ENCODE data around the gene EN2. TPM values are rescaled to one million over a fixed set of nuclear protein-coding genes. Genes with fewer than 3 reads are reported as not detected.
A peak's percentile ranks its signal among the peaks of the same experiment; 100 is the strongest.

Gene EN2
- total and polyA plus RNA-seq, 8 donors, result not detected

DNA sequence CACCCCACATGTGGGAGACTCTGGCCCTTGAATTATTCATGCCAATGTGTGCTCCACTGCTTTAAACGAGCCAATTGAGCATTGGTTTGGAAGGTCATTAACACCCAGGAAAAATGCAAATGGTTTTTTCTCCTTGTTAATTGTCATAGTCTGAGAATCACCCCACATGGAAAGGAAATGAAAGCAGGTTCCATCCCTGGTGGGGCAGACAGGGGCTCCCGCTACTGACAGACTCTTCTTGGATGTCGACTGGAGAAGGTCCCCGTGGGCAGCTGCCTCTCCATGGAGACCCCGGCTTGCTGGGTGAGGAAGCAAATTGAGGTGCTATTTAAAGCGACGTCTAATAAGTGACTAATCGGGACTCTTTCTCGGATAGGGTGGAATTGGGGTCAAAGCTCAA is 32.0 kb upstream of the EN2 start:
- no peaks in the 10 kb centered on the region for H3K27me3 ChIP-seq
- H3K36me3 ChIP-seq, result no peaks in the 10 kb centered on the region
- H3K4me3 ChIP-seq, result no peak overlapping the region
- TF ChIP-seq, protein P1, sequence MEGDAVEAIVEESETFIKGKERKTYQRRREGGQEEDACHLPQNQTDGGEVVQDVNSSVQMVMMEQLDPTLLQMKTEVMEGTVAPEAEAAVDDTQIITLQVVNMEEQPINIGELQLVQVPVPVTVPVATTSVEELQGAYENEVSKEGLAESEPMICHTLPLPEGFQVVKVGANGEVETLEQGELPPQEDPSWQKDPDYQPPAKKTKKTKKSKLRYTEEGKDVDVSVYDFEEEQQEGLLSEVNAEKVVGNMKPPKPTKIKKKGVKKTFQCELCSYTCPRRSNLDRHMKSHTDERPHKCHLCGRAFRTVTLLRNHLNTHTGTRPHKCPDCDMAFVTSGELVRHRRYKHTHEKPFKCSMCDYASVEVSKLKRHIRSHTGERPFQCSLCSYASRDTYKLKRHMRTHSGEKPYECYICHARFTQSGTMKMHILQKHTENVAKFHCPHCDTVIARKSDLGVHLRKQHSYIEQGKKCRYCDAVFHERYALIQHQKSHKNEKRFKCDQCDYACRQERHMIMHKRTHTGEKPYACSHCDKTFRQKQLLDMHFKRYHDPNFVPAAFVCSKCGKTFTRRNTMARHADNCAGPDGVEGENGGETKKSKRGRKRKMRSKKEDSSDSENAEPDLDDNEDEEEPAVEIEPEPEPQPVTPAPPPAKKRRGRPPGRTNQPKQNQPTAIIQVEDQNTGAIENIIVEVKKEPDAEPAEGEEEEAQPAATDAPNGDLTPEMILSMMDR (IDR thresholded peaks at IDR 0.05), result no peak
- WGBS, 2 donors, result 43 to 47% methylated on average over 9 of the region's 9 CpGs
- ATAC-seq, result no peak
- no peak for FAIRE-seq
- H3K27ac ChIP-seq, result no peak overlapping the region
- H3K9me3 ChIP-seq, result no peaks in the 10 kb centered on the region
- H3K4me1 ChIP-seq, result no peaks in the 10 kb centered on the region
- intact Hi-C loops (cut with DNase I), result no loop called here
- peak in 2 of 6 donors; percentile 8 to 21 for DNase-seq

DNA sequence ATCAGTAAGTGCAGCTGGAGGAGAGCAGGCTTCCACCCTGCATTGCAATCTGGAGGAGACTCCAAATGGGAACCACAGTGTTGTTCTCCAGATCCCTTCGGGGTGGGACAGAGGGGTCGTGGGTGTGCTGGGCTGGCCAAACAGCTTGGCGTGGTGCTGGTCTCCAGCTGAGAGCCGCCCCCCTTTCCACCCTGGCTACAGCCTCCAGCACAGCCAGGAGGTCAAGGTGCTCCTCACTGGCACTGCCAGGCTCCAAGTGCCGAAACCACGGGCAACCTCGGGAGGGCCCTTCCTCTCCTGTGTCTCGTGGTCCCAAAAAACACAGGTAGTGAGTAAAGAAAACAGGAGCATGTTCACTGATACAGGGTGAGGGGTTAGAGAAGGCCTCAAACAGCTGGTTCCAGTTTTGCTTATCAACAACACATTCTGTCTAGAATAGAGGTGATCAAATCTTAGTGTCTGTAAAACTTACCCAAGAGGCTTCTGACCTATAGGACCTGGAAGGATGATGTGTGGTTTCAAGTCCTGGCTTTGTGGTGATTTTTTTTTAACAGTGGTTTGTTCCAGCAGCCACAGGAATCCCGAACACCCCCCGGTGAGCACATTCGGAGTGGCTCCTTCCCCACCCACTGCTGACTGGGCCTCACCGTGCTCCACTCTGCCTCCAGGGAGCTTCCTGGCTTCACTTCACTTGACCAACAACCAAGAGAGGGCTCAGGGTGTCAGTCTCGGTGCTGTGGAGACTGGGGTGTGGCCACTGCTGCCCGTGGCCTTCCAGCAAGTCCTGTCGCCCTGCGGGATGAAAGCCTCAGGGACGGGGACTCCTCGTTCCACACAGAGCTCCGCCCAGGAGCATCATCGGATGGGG is 31.2 kb upstream of the EN2 start:
- Histone ChIP-seq H3K4me3 (no peak overlapping the region), H3K4me1 (no peaks in the 10 kb centered on the region), H3K27ac (no peak overlapping the region), H3K36me3 (no peaks in the 10 kb centered on the region), H3K9me3 (no peaks in the 10 kb centered on the region), H3K27me3 (no peaks in the 10 kb centered on the region)
- DNase-seq (peak in 2 of 6 donors; percentile 35 to 43), FAIRE-seq (no peak), ATAC-seq (no peak)
- TF ChIP-seq, protein P1 (IDR thresholded peaks at IDR 0.05), result no peak
- intact Hi-C loops (cut with DNase I), result no loop called here
- WGBS, 2 donors, result 62 to 66% methylated on average over 17 to 20 of the region's 20 CpGs

DNA sequence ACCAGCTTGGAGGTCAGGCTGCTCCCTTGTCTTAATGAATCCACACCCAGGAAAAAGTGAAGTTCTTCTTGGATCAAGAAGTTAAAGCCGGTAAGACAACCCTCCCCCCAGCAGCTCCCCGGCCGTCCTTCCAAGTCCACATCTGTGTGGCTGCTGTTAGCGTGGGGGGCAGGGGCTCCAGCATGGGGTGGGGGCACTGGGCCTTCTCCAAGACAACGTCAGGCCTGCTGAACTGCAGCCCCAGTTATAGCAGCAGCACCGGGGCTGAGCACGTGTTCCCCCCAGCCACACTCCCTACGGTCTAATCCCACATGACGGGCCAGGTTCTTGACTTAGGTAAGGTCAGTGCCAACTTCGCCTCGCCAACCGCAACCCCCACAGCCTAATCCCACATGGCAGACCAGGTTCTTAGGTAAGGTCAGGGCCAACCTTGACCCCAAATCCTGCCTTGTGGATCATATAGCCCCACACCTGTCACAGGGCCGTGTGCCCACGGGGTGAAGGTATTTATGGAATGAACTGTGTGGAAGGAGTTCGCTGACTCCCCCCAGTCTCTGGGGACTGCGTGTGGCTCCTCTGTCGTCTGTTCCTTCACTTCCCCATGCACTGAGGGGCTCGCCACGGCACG is 30.4 kb upstream of the EN2 start:
- H3K4me1 ChIP-seq, result no peaks in the 10 kb centered on the region
- H3K27ac ChIP-seq, result no peak overlapping the region
- no peak overlapping the region for H3K4me3 ChIP-seq
- 66 to 69% methylated on average over 20 of the region's 20 CpGs for WGBS, 2 donors
- TF ChIP-seq, protein P1 (IDR thresholded peaks at IDR 0.05), result no peak
- intact Hi-C loops (cut with DNase I), result no loop called here
- DNase-seq (peak in 1 of 6 donors; percentile 28), ATAC-seq (no peak), FAIRE-seq (no peak)
- no peaks in the 10 kb centered on the region for H3K27me3 ChIP-seq
- H3K9me3 ChIP-seq, result no peaks in the 10 kb centered on the region
- no peaks in the 10 kb centered on the region for H3K36me3 ChIP-seq

DNA sequence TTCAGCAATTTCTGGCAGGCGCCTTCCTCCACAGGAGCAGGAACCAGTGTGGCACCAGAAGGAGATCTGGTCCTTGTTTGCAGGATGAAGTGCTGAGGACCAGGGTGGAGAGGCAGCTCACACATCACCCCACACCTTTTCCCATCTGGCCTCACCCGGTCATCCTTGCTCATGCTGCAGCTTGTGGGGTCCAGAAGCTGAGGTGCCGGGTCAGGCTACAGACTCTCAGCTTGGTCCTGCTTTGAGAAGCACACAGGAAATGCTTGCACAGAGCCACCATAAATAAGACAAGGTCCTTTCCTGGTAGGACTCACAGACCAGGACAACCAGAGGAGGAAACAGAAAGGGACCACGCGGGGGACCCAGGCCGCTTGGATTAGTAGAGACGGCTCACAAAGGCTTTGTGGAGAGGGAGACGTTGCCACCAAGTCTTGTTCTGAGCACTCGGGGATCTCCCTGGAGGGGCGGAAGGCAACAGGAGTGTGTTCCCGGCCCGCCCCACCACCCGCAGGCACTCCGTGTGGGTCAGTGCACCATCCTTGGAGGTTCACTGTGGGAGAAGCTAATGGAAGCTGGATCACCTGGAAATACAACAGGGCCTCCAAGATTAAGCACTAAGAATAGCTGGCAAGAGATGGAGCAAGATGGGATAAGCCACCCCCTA is 29.6 kb upstream of the EN2 start:
- 75 to 86% methylated on average over 14 of the region's 14 CpGs for WGBS, 2 donors
- FAIRE-seq (no peak), ATAC-seq (no peak), DNase-seq (peak in 2 of 6 donors; percentile 18 to 19)
- no peak overlapping the region for H3K4me3 ChIP-seq
- TF ChIP-seq, protein P1 (IDR thresholded peaks at IDR 0.05), result no peak
- H3K9me3 ChIP-seq, result no peaks in the 10 kb centered on the region
- no peaks in the 10 kb centered on the region for H3K4me1 ChIP-seq
- intact Hi-C loops (cut with DNase I), result no loop called here
- no peak overlapping the region for H3K27ac ChIP-seq
- H3K27me3 ChIP-seq, result no peaks in the 10 kb centered on the region
- no peaks in the 10 kb centered on the region for H3K36me3 ChIP-seq
